Activated T-cell treated with anti-CD3 and anti-CD28 coated beads, Interleukin-2, amount 50 U/mL, for 4 hours (primary cell): ENCODE data around the gene DYNLT2. TPM values are rescaled to one million over a fixed set of nuclear protein-coding genes. Genes with fewer than 3 reads are reported as not detected.
"Not testable (repeated sequence)": the region's sequence is repeated elsewhere in the genome, so short reads cannot be mapped to it uniquely, and the experiment has no call there.

Experiments
- ATAC-seq, 2 donors: fragments of 200-7000 bp; cut with Tn5 transposase; one replicate each; pipeline ENCODE4 v1.10.0; 2021
- DNase-seq: peaks from one replicate; pipeline ENCODE4 v3.0.0-alpha.2; 2020
- H3K27me3 Mint-ChIP-seq: one replicate; pipeline ENCODE4 v1.8.0; 2021; ENCODE audit warnings: low read depth, mixed read lengths
- H3K36me3 Mint-ChIP-seq: one replicate; pipeline ENCODE4 v1.8.0; 2022; ENCODE audit warnings: mixed read lengths; ENCODE audit not compliant: insufficient read depth
- H3K4me1 Mint-ChIP-seq: one replicate; pipeline ENCODE4 v1.8.0; 2021; ENCODE audit warnings: low read depth, mixed read lengths
- H3K4me3 Mint-ChIP-seq: one replicate; pipeline ENCODE4 v1.8.0; 2021; ENCODE audit warnings: mild to moderate bottlenecking, moderate library complexity, mixed read lengths
- H3K9me3 Mint-ChIP-seq: one replicate; pipeline ENCODE4 v1.8.0; 2021; ENCODE audit warnings: mixed read lengths
- total RNA-seq, 3 donors: library from RNA; stranded (reverse); gene quantifications; one replicate each; pipeline ENCODE4 v1.2.1, GENCODE V29; 2021

DYNLT2 gene
- total RNA-seq, 3 donors from 2014 or later = 0.95 to 1.7 (median 1.6) TPM

DNA sequence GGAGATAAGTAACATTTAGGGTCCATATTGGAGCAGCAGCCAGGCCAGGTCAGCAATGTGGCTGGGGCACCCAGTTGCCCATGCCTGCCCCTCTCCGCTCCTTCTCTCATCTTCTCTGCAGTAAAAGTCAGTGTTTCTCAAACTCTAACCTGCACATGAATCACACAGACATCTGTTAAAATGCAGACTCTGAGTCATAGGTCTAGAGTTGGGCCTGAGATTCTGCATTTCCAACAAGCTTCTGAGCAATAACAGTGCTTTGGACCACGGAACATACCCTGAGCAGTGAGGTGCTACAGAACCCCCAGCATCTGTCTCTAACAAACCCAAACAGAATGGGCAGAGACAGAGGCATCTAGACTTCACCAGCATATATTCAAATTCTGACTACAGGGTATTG lies 37.2 kb downstream of the DYNLT2 start:
- H3K4me3 Mint-ChIP-seq = no peak overlapping the region
- ATAC-seq (peak; percentile 74 to 84), DNase-seq (no peak)
- H3K36me3 Mint-ChIP-seq = peaks cover 33% of the 10 kb centered on the region
- no peaks in the 10 kb centered on the region for H3K9me3 Mint-ChIP-seq
- H3K4me1 Mint-ChIP-seq = peaks cover 17% of the 10 kb centered on the region
- H3K27me3 Mint-ChIP-seq = no peaks in the 10 kb centered on the region

GRCh38 chr6:169710009-169710408 lies 41.4 kb downstream of the DYNLT2 start:
- Mint-ChIP-seq H3K27me3 (no peaks in the 10 kb centered on the region), H3K36me3 (peaks cover 25% of the 10 kb centered on the region), H3K4me3 (no peak overlapping the region), H3K4me1 (peaks cover 34% of the 10 kb centered on the region), H3K9me3 (no peaks in the 10 kb centered on the region)
- DNase-seq (no peak), ATAC-seq (no peak)

GRCh38 chr6:169709293-169709692 lies 42.1 kb downstream of the DYNLT2 start:
- H3K9me3 Mint-ChIP-seq = no peaks in the 10 kb centered on the region
- H3K4me1 Mint-ChIP-seq = peaks cover 37% of the 10 kb centered on the region
- H3K36me3 Mint-ChIP-seq = peaks cover 20% of the 10 kb centered on the region
- ATAC-seq = peak; percentile 35 to 53
- H3K27me3 Mint-ChIP-seq = no peaks in the 10 kb centered on the region
- no peak for DNase-seq
- no peak overlapping the region for H3K4me3 Mint-ChIP-seq

GRCh38 chr6:169707772-169708171 lies 43.6 kb downstream of the DYNLT2 start:
- no peaks in the 10 kb centered on the region for H3K9me3 Mint-ChIP-seq
- ATAC-seq (no peak), DNase-seq (no peak)
- peaks cover 45% of the 10 kb centered on the region for H3K4me1 Mint-ChIP-seq
- H3K27me3 Mint-ChIP-seq = no peaks in the 10 kb centered on the region
- no peak overlapping the region for H3K4me3 Mint-ChIP-seq
- H3K36me3 Mint-ChIP-seq = peaks cover 20% of the 10 kb centered on the region

DNA sequence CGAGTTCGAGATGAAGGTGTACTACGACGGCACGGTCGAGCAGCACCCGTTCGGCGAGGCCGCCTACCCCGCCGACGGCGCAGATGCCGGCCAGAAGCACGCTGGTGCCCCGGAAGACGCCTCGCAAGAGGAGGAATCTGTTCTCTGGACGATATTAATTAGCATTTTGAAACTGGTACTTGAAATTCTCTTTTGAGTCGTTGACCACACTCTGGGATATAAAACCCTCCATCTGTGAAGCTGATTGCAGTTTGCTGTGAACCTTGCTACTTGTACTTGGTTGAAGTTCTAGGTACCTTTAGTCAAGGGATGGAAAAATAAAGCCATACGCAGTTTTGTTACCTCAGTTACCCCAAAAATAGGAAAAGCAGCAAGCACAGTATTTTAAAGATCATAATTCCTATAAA lies 48.5 kb downstream of the DYNLT2 start:
- peak; percentile 7 to 9 for ATAC-seq

DNA sequence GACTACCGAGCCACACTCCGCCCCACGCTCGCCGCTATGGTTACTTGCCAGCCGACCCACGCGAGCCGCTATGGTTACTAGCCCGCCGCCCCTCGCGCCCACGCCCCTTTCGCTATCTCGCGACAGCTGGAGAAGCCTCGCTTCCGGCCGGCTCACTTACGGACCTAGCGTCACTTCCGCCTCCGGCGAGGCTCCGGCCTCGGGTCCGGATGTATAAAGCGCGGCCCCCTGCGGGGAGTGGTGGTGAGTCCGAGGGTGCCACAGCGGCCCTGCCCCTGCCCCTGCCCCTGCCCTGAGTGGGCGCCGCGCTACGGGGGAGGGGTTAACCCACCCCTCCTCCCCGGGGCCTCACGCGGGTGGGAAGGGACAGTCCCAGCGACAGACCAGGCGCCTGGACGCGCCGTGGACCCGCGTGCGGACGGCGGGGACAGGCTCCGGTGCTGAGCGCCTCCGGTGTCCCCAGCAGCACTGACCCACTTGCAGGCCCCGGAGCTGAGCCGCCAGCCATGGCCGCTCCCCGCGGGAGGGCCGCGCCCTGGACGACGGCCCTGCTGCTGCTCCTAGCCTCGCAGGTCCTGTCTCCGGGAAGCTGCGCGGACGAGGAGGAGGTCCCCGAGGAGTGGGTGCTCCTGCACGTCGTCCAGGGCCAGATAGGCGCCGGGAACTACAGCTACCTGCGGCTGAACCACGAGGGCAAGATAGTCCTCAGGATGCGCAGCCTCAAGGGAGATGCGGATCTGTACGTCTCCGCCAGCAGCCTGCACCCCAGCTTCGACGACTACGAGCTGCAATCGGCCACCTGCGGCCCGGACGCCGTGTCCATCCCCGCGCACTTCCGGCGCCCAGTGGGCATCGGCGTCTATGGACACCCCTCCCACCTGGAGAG lies 49.2 kb downstream of the DYNLT2 start, which contains the start of the genes C6orf120 and WDR27:
Gene C6orf120, plus strand, starts transcription at position 173 of the 886 bp plus-strand sequence. Its CDS starts 334 bp downstream, at position 507.
Gene WDR27, minus strand, starts transcription at position 76 of the 886 bp plus-strand sequence. CDS start 13,024 bp downstream, outside the sequence.
- Mint-ChIP-seq H3K4me1 (peaks cover 43% of the 10 kb centered on the region), H3K4me3 (peak within 1 kb of the TSS; percentile 87), H3K36me3 (peaks cover 10% of the 10 kb centered on the region), H3K9me3 (no peaks in the 10 kb centered on the region), H3K27me3 (no peaks in the 10 kb centered on the region)
- DNase-seq = peak; percentile 99
- peak; percentile 92 to 93 for ATAC-seq

More for the DNA sequence above, 48.5 kb downstream of the DYNLT2 start:
- Mint-ChIP-seq H3K4me1 (peaks cover 47% of the 10 kb centered on the region), H3K9me3 (no peaks in the 10 kb centered on the region), H3K36me3 (peaks cover 10% of the 10 kb centered on the region), H3K4me3 (peak overlapping the region; percentile 87), H3K27me3 (no peaks in the 10 kb centered on the region)
- DNase-seq = peak; percentile 18

GRCh38 chr6:169701311-169701953 lies 49.9 kb downstream of the DYNLT2 start:
- ATAC-seq = peak; percentile 1 to 3
- Mint-ChIP-seq H3K36me3 (peaks cover 10% of the 10 kb centered on the region), H3K4me3 (peak overlapping the region; percentile 87), H3K27me3 (no peaks in the 10 kb centered on the region), H3K4me1 (peaks cover 43% of the 10 kb centered on the region), H3K9me3 (no peaks in the 10 kb centered on the region)
- DNase-seq = no peak

- no peak for DNase-seq
- no peaks in the 10 kb centered on the region for H3K9me3 Mint-ChIP-seq
- peaks cover 34% of the 10 kb centered on the region for H3K4me1 Mint-ChIP-seq
- H3K36me3 Mint-ChIP-seq = peaks cover 11% of the 10 kb centered on the region
- peak overlapping the region; percentile 87 for H3K4me3 Mint-ChIP-seq
- no peak for ATAC-seq
- H3K27me3 Mint-ChIP-seq = no peaks in the 10 kb centered on the region
These were observed 51.1 kb downstream of the DYNLT2 start for GRCh38 chr6:169700296-169700695.

DNA sequence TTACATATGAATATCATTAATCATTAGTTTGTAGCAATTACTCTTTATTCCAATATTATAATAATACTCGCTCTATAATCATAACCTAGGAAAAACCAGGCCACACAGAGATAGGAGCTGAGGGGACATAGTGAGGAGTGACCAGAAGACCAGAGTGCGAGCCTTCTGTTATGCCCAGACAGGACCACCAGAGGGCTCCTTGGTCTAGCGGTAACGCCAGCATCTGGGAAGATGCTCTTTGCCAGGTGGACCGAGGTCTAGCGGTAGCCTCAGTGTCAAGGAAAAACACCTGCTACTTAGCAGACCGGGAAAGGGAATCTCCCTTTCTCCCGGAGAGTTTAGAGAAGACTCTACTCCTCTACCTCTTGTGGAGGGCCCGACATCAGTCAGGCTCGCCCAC lies 54.3 kb downstream of the DYNLT2 start:
- not testable (repeated sequence) for H3K4me3 Mint-ChIP-seq, DNase-seq, H3K9me3 Mint-ChIP-seq, ATAC-seq, H3K27me3 Mint-ChIP-seq
- Mint-ChIP-seq H3K4me1 (peaks cover 15% of the 10 kb centered on the region), H3K36me3 (peaks cover 12% of the 10 kb centered on the region)

DNA sequence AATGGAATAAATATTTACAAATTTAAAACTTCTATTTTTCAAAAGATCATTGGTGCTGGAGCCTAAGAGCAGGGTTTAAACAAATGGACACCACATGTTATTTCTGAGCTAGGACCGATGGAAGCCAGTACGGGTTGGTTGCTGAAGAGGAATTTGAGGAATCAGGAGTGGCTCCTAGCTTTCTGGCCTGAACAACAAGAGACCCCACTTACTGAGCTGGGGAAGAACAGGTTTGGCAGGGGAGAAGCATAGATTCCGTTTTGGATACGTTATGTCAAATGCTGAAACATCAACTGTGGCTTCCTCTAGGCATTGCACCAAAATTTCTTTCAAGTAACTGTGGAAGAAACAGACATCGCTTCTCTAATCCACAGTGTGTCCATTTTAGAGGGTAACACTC lies 56.2 kb downstream of the DYNLT2 start:
- Mint-ChIP-seq H3K9me3 (peaks cover 11% of the 10 kb centered on the region), H3K27me3 (no peaks in the 10 kb centered on the region), H3K4me1 (peaks cover 9% of the 10 kb centered on the region), H3K4me3 (no peak overlapping the region), H3K36me3 (peaks cover 19% of the 10 kb centered on the region)
- no peak for DNase-seq
- ATAC-seq = no peak

- Mint-ChIP-seq H3K9me3 (peaks cover 11% of the 10 kb centered on the region), H3K36me3 (peaks cover 26% of the 10 kb centered on the region), H3K4me1 (no peaks in the 10 kb centered on the region), H3K4me3 (no peak overlapping the region), H3K27me3 (no peaks in the 10 kb centered on the region)
- DNase-seq (no peak), ATAC-seq (no peak)
These were observed 58.9 kb downstream of the DYNLT2 start for GRCh38 chr6:169692516-169692915.

DNA sequence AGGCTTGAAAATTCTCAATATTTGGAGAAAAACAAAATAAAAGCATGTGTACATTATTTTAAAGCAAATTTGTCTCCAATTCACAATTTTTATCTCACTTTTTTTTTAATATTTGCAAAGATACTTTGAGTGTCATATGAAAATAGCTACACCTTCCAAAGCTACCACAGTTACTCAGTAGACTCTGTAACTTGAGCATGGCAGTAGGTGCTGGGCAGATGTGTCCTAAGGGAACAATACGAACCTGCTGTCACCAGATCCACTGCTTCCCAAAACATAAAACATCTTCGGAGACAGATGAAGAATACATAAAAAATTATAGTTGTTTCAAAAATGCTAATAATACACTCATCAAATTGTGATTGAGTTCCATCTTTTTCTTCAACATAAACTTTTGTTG lies 60.1 kb downstream of the DYNLT2 start:
- Mint-ChIP-seq H3K4me3 (no peak overlapping the region), H3K4me1 (no peaks in the 10 kb centered on the region), H3K9me3 (peaks cover 20% of the 10 kb centered on the region), H3K36me3 (peaks cover 36% of the 10 kb centered on the region), H3K27me3 (no peaks in the 10 kb centered on the region)
- no peak for ATAC-seq
- no peak for DNase-seq
